Activated CD8-positive, alpha-beta T cell treated with anti-CD3 and anti-CD28 coated beads, Interleukin-2, amount 10 ng/mL, durations not matched to agents 7 days and 5 days (primary cell): Measurements from ENCODE around the gene AAK1. TPM values are rescaled to one million over a fixed set of nuclear protein-coding genes. Genes with fewer than 3 reads are reported as not detected.

Experiments
- ATAC-seq: fragments of 150-1000 bp; cut with Tn5 transposase; one replicate; pipeline ENCODE4 v1.10.0; 2021; ENCODE audit warnings: moderate library complexity
- CTCF ChIA-PET: fragments of 350-600 bp; sonication (Branson Sonifier 250); formaldehyde crosslinking; loops from one replicate; lab custom pipeline; 2021; ENCODE audit warnings: antibody characterized with exemption; lab: Charles Lee
- POLR2A ChIA-PET: fragments of 350-600 bp; sonication (Branson Sonifier 250); formaldehyde crosslinking; loops from one replicate; lab custom pipeline; 2021; ENCODE audit warnings: antibody characterized with exemption; lab: Charles Lee
- DNase-seq: peaks from one replicate; pipeline ENCODE4 v3.0.0-alpha.2; 2020
- H3K27ac Mint-ChIP-seq: one replicate; pipeline ENCODE4 v1.8.0; 2021; ENCODE audit warnings: mild to moderate bottlenecking, mixed read lengths
- H3K27me3 Mint-ChIP-seq: one replicate; pipeline ENCODE4 v1.8.0; 2021; ENCODE audit warnings: low read depth, mixed read lengths
- H3K36me3 Mint-ChIP-seq: one replicate; pipeline ENCODE4 v1.8.0; 2021; ENCODE audit warnings: low read depth, mixed read lengths
- H3K4me1 Mint-ChIP-seq: one replicate; pipeline ENCODE4 v1.8.0; 2021; ENCODE audit warnings: low read depth, mixed read lengths
- H3K4me3 Mint-ChIP-seq: one replicate; pipeline ENCODE4 v1.8.0; 2021; ENCODE audit warnings: mild to moderate bottlenecking, mixed read lengths
- H3K9me3 Mint-ChIP-seq: one replicate; pipeline ENCODE4 v1.8.0; 2022; ENCODE audit warnings: mixed read lengths; ENCODE audit not compliant: insufficient read depth
- total RNA-seq, 2 experiments: library from RNA; stranded (reverse); gene quantifications; one replicate each; pipeline ENCODE4 v1.2.3, GENCODE V29; 2021

Gene AAK1
- total RNA-seq, 2 experiments from 2014 or later, result 105 to 107 TPM

DNA sequence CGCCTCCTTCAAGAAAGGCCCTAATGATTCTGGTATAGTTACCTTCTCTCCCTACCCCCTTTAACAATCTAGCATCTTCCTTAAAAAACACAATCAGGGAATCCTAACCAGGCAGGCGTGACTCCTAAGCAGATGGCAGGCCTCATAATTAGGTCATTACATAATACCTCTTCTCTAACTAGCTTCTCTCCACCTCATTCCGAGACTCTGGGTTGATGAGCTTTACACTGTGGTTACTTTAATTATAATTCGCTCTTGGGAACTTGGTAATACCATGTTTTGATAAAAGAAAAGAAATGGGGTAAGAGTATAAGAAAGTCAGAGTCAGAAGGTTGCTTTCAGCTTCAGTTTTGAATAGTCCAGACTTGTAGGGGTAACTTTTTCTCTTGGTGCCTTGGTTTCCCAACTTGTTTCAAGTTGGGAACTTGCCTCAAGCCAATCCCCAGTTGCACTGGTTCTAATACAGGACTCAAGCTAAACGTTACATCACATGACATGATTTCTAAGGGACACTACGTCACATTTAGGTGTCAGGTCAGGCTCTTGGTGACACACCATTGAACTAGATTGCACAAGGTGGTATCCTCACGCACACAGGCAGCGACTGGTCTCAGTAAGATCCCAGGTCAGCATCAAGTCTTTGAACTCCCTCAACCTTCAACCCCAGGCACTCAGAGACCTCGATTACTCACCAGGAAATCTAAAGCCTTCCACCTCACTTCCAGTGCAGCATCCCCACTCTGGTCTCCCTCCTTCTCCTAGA lies 59.2 kb downstream of the AAK1 start:
- Mint-ChIP-seq H3K27me3 (no peaks in the 10 kb centered on the region), H3K27ac (peak overlapping the region; percentile 28), H3K36me3 (peaks cover 31% of the 10 kb centered on the region), H3K9me3 (no peaks in the 10 kb centered on the region), H3K4me1 (peaks cover 81% of the 10 kb centered on the region), H3K4me3 (no peak overlapping the region)
- no peak for ATAC-seq
- ChIA-PET POLR2A (interaction anchor here (1.8 kb wide), 1 partner anchor 38 kb away, joined by 4 read pairs; no protein-coding TSS in a partner anchor), CTCF (interaction anchor here (0.6 to 13.7 kb wide), 8 partner anchors 9 to 1483 kb away, joined by 3 to 219 read pairs (median 4); no protein-coding TSS in a partner anchor)
- no peak for DNase-seq

DNA sequence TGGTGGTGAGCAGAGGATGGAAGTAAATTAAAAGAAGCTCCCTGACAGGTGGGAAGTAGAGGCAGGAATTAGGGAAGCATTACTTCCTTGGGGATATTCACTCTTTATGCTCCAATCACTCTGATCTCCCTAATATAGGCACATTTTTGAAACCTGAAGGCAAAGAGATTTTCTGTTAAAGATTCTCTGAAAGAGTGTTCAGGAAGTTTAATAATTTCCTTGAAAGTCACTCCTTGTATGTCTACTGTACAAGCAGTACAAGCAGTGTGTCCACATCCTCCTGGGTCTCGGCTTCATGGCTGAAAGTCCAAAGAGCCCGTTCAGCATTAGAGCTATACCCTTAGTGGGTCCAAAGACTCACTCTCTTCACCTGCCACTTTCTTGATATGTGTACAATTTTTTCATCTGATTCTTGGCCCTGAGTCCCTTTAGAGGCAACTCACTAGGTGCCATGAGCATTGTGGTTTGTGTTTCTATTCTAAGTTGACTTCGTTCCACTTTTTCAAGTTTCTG lies 60.2 kb downstream of the AAK1 start:
- ChIA-PET CTCF (interaction anchor here (0.6 to 13.7 kb wide), 14 partner anchors 10 to 1484 kb away, joined by 3 to 219 read pairs (median 3); no protein-coding TSS in a partner anchor), POLR2A (interaction anchor here (0.8 to 1.8 kb wide), 4 partner anchors 14 to 61 kb away, joined by 3 to 6 read pairs (median 4); partner anchors contain the start of gene AAK1)
- H3K27me3 Mint-ChIP-seq, result no peaks in the 10 kb centered on the region
- peaks cover 78% of the 10 kb centered on the region for H3K4me1 Mint-ChIP-seq
- no peak for ATAC-seq
- no peak for DNase-seq
- peaks cover 29% of the 10 kb centered on the region for H3K36me3 Mint-ChIP-seq
- H3K9me3 Mint-ChIP-seq, result no peaks in the 10 kb centered on the region
- peak overlapping the region; percentile 59 for H3K4me3 Mint-ChIP-seq
- peak overlapping the region; percentile 28 for H3K27ac Mint-ChIP-seq

DNA sequence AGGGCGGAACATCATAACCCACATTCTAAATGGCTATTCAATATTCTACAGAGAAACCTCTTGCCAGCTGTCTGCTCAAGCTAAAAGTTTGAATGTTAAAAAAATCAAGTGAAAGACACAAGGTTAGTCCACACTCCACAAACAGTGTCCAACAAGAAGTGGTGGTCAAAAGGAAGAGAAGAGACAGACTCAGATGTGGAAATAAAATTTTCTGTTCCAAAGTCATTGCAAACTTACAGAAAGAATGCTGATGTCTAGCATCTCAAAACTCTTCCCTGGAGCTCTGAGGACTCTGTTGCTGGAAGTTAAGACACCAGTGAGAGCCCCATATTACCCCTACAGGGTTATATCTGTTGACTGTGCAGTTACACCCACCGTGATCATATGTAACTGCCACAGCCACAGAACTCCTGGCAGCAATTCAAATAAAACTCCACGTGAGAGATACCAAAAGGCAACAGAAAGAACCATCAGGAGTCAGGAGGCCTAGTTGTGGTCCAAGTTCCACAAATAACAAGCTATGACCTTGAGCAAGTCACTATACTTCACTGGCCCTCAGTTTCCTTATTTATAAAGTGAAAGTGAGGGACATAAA lies 60.9 kb downstream of the AAK1 start:
- no peak for DNase-seq
- H3K9me3 Mint-ChIP-seq, result no peaks in the 10 kb centered on the region
- H3K36me3 Mint-ChIP-seq, result peaks cover 29% of the 10 kb centered on the region
- H3K27ac Mint-ChIP-seq, result peak overlapping the region; percentile 53
- POLR2A ChIA-PET, result interaction anchor here (0.7 to 1.8 kb wide), 6 partner anchors 14 to 263 kb away, joined by 3 to 6 read pairs (median 4); partner anchors contain the start of gene AAK1
- CTCF ChIA-PET, result interaction anchor here (0.8 to 13.7 kb wide), 15 partner anchors 9 to 234 kb away, joined by 3 to 219 read pairs (median 3); partner anchors contain the start of genes ANXA4 and NFU1
- H3K4me1 Mint-ChIP-seq, result peaks cover 80% of the 10 kb centered on the region
- no peaks in the 10 kb centered on the region for H3K27me3 Mint-ChIP-seq
- ATAC-seq, result peak; percentile 63
- peak overlapping the region; percentile 59 for H3K4me3 Mint-ChIP-seq

DNA sequence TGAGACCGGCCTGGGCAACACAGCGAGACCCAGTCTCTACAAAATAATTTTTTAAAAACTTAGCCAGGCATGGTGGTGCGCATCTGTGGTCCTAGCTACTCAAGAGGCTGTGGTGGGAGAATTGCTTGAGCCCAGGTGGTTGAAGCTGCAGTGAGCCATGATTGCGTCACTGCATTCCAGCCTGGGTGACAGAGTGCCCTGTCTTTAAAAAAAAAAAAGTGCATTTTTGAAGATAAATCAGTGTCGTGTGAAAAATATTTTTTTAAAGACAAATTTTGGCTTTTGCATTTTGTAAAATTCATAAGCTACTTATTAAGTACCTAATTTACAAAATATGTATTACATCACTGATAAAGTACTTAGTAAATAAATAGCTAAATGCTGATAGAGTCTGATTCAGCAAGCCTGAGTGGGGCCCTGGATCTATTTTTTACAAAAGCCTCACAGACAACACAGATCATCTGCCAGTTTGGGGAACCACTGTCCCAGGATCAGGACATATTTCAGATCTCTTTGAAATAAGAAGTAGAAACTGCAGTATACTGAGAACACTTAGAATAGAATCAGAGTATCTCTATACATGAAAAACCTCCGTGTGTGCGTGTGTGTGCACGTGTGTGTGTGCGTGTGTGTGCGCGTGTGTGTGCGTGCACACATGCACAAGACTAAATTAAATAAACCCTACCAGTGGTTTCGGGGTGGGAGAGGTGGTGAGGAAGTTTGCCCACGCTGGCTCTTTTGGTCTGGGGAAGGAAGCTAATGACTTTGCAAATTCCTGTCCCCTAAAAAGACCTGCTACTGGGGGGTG lies 61.6 kb downstream of the AAK1 start:
- POLR2A ChIA-PET, result interaction anchor here (0.7 to 1.7 kb wide), 3 partner anchors 22 to 264 kb away, joined by 3 to 6 read pairs (median 6); partner anchors contain the start of gene AAK1
- Mint-ChIP-seq H3K27ac (peak overlapping the region; percentile 53), H3K27me3 (no peaks in the 10 kb centered on the region), H3K9me3 (no peaks in the 10 kb centered on the region), H3K36me3 (peaks cover 29% of the 10 kb centered on the region), H3K4me1 (peaks cover 86% of the 10 kb centered on the region), H3K4me3 (peak overlapping the region; percentile 59)
- DNase-seq (peak; percentile 50), ATAC-seq (peak; percentile 34)
- CTCF ChIA-PET, result interaction anchor here (0.8 to 13.7 kb wide), 9 partner anchors 8 to 160 kb away, joined by 3 to 219 read pairs (median 4); partner anchors contain the start of genes ANXA4 and NFU1

DNA sequence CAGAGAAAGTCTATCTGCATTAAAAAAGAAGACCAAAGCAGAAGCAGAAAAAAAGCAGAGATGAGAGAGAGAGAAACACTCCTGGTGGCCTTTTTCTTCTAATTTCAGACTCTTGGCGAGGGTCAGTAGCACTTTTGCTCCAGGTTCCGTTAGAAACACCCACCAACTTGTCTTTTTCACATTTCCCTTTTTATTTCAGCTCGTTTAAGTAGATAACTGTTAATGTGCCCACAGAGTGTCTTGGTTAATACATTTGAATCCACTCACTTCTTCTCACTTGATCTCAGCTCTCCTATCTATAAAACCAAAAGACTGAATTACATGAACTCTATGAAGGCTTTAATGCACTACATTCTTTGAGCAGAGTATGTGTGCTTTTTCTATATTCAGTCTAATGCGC lies 63.1 kb downstream of the AAK1 start:
- DNase-seq (no peak), ATAC-seq (no peak)
- H3K9me3 Mint-ChIP-seq, result no peaks in the 10 kb centered on the region
- peaks cover 25% of the 10 kb centered on the region for H3K36me3 Mint-ChIP-seq
- H3K4me3 Mint-ChIP-seq, result no peak overlapping the region
- peaks cover 83% of the 10 kb centered on the region for H3K4me1 Mint-ChIP-seq
- H3K27me3 Mint-ChIP-seq, result no peaks in the 10 kb centered on the region
- POLR2A ChIA-PET, result no interaction called here
- CTCF ChIA-PET, result interaction anchor here (1.0 to 13.7 kb wide), 3 partner anchors 13 to 134 kb away, joined by 3 to 219 read pairs (median 7); no protein-coding TSS in a partner anchor
- H3K27ac Mint-ChIP-seq, result no peak overlapping the region

DNA sequence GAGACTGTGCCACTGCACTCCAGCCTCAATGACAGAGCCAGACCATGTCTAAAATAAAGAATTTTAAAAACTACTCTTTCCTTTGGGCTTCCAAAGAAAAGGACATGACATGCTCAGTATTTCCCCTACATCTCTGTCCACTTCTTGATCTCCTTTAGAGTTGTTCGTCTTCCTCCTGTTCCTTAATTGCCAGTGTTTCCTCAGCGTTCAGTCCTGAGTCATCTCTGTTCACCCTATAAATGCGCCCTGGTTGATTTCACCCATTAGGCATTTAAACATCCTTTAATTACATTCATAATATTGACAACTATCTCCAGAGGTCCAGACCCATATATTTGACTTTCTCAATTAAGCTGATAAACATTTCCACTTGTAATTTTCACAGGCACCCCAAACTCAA lies 64.0 kb downstream of the AAK1 start:
- no peak for ATAC-seq
- Mint-ChIP-seq H3K9me3 (no peaks in the 10 kb centered on the region), H3K4me1 (peaks cover 76% of the 10 kb centered on the region), H3K27me3 (no peaks in the 10 kb centered on the region), H3K36me3 (peaks cover 23% of the 10 kb centered on the region), H3K27ac (peak overlapping the region; percentile 7), H3K4me3 (no peak overlapping the region)
- ChIA-PET CTCF (interaction anchor here (1.9 to 13.7 kb wide), 2 partner anchors 12 to 18 kb away, joined by 7 to 219 read pairs; no protein-coding TSS in a partner anchor), POLR2A (no interaction called here)
- no peak for DNase-seq

DNA sequence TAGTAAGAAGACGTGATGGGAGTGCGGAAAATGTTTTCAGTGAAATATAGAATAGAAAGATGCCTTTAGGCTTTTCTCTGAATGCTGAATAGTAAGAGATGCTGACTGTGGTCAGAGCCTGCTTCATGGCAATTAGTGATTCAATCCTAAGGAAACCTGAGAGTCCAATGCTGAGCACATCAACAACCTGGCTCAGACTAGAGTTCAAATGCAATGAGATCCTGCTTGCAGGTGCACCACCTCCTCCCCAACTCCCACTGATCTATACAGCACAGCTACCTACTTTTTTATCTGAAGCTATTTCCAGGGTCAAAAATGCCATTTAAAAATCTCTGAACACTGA lies 65.4 kb downstream of the AAK1 start:
- H3K36me3 Mint-ChIP-seq, result peaks cover 24% of the 10 kb centered on the region
- POLR2A ChIA-PET, result no interaction called here
- ATAC-seq (no peak), DNase-seq (no peak)
- H3K27me3 Mint-ChIP-seq, result no peaks in the 10 kb centered on the region
- CTCF ChIA-PET, result interaction anchor here (13.7 kb wide), 1 partner anchor 10 kb away, joined by 219 read pairs; no protein-coding TSS in a partner anchor
- no peak overlapping the region for H3K27ac Mint-ChIP-seq
- peaks cover 67% of the 10 kb centered on the region for H3K4me1 Mint-ChIP-seq
- H3K4me3 Mint-ChIP-seq, result no peak overlapping the region
- no peaks in the 10 kb centered on the region for H3K9me3 Mint-ChIP-seq

DNA sequence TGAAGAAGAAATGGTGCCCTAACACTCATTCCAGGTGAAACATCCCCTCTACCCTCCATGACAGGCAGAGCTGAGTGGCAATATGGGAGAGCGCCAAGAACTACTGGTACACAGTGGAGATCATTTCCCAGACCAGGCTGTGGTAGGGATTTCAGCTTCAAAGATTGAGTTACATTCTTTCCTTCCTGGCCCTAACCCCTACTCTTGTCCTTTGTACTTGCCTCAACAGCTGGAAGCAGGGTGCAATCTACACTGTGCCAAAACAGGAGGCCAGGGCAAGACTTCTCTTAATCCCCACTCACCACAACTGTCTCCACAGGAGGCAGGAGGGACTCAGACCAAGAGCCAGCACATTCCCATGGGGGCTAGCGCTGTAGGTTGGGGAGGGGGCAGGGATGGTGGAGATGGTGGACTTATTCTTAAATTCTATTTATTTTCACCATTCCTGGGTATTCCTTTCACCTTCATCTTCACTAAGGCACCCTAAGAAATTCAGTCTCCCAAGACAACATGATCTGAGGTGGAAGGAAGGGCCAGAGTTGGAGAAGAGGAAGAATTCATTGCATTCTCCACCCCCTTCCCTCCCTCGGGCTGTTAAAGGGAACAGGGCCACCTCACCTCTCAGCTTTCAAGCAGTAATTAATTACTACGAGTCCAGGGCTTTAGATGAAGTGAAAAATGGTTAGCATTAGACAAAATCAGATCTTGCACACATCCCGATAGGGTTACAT lies 65.9 kb downstream of the AAK1 start:
- H3K36me3 Mint-ChIP-seq, result peaks cover 29% of the 10 kb centered on the region
- POLR2A ChIA-PET, result no interaction called here

DNA sequence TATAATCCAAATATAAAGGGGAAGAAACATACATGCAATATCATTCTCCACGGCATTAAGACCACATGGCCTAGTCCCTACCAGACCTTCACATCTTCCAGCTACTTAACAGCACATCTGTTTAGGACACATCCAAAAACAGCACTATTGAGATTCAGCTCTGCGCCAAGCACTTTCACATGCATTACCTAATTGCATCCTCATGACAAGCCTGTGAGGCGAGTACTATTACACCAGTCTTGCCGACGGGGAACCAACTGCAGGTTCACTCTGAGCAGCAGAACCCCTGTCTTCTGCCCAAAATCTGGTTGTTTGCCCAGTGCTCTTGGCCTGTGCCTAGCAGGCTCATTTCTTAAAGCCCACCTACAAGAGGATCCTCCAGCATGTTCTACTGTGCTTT lies 66.7 kb downstream of the AAK1 start:
- Mint-ChIP-seq H3K4me3 (no peak overlapping the region), H3K36me3 (peaks cover 29% of the 10 kb centered on the region), H3K27ac (no peak overlapping the region), H3K27me3 (no peaks in the 10 kb centered on the region), H3K9me3 (no peaks in the 10 kb centered on the region), H3K4me1 (peaks cover 62% of the 10 kb centered on the region)
- CTCF ChIA-PET, result interaction anchor here (0.8 to 1.1 kb wide), 3 partner anchors 10 to 14 kb away, joined by 3 to 4 read pairs (median 3); no protein-coding TSS in a partner anchor
- ATAC-seq, result no peak
- DNase-seq, result no peak
- POLR2A ChIA-PET, result no interaction called here

More for the DNA sequence above, 65.9 kb downstream of the AAK1 start:
- ATAC-seq (no peak), DNase-seq (no peak)
- Mint-ChIP-seq H3K4me1 (peaks cover 67% of the 10 kb centered on the region), H3K27me3 (no peaks in the 10 kb centered on the region), H3K9me3 (no peaks in the 10 kb centered on the region), H3K27ac (no peak overlapping the region), H3K4me3 (no peak overlapping the region)
- CTCF ChIA-PET, result interaction anchor here (1.1 to 13.7 kb wide), 2 partner anchors 10 to 11 kb away, joined by 3 to 219 read pairs; no protein-coding TSS in a partner anchor

DNA sequence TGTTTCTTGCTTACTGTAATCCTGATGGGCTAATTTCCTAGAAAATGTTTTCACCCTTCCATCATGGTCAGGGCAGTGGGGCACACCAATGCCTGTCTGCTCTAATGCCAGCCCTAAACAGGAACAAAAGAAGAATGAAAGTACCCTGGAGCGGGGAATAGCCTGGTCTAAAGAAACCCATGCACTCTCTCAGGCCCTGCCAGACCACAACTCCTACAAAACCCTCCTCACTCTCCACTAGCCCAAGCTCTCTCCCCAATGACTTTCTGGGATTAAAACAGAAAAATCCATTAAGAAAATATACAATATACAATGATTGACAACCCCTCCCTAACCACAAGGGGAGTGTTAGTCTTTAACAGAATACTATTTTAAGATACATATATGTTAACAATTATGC lies 67.6 kb downstream of the AAK1 start:
- Mint-ChIP-seq H3K36me3 (peaks cover 37% of the 10 kb centered on the region), H3K9me3 (no peaks in the 10 kb centered on the region), H3K4me1 (peaks cover 66% of the 10 kb centered on the region), H3K27ac (no peak overlapping the region), H3K4me3 (no peak overlapping the region), H3K27me3 (no peaks in the 10 kb centered on the region)
- ATAC-seq (no peak), DNase-seq (no peak)
- CTCF ChIA-PET, result interaction anchor here (0.9 kb wide), 1 partner anchor 13 kb away, joined by 3 read pairs; no protein-coding TSS in a partner anchor
- POLR2A ChIA-PET, result no interaction called here
